HG02678 (cell line): ENCODE data around the gene PDK3.
A peak's percentile ranks its signal among the peaks of the same experiment; 100 is the strongest.

ENCODE experiments used
- ATAC-seq: cut with Tn5 transposase; IDR thresholded peaks from one replicate; pipeline ENCODE4 v1.9.1; 2021; ENCODE audit warnings: mild to moderate bottlenecking, moderate library complexity; ENCODE audit not compliant: unreplicated experiment

Gene PDK3

GRCh38 chrX:24480400-24480865 is 15.3 kb downstream of the PDK3 start:
- peak; percentile 41 for ATAC-seq

GRCh38 chrX:24482823-24483415 is 17.8 kb downstream of the PDK3 start:
- no peak for ATAC-seq

GRCh38 chrX:24483596-24483995 is 18.5 kb downstream of the PDK3 start:
- ATAC-seq: no peak

- ATAC-seq: no peak
Observed at GRCh38 chrX:24485323-24485722, 20.2 kb downstream of the PDK3 start.

GRCh38 chrX:24485976-24486680 is 21.0 kb downstream of the PDK3 start:
- ATAC-seq: no peak

- ATAC-seq: no peak
Observed at GRCh38 chrX:24487571-24487970, 22.5 kb downstream of the PDK3 start.

- ATAC-seq: no peak
Observed at GRCh38 chrX:24491741-24492140, 26.7 kb downstream of the PDK3 start.

GRCh38 chrX:24493740-24494581 is 28.9 kb downstream of the PDK3 start:
- ATAC-seq: no peak

GRCh38 chrX:24494647-24495075 is 29.6 kb downstream of the PDK3 start:
- ATAC-seq: no peak

- ATAC-seq: no peak
Observed at GRCh38 chrX:24495700-24496099, 30.6 kb downstream of the PDK3 start.

GRCh38 chrX:24498181-24498580 is 33.1 kb downstream of the PDK3 start:
- ATAC-seq: no peak

GRCh38 chrX:24498975-24499374 is 33.9 kb downstream of the PDK3 start:
- ATAC-seq: no peak

GRCh38 chrX:24506082-24506481 is 41.0 kb downstream of the PDK3 start:
- peak; percentile 44 for ATAC-seq

- no peak for ATAC-seq
Observed at GRCh38 chrX:24508375-24508774, 43.3 kb downstream of the PDK3 start.

- peak; percentile 99 for ATAC-seq
Observed at GRCh38 chrX:24513416-24513815, 48.3 kb downstream of the PDK3 start.

- ATAC-seq: no peak
Observed at GRCh38 chrX:24515447-24515846, 50.4 kb downstream of the PDK3 start.

- no peak for ATAC-seq
Observed at GRCh38 chrX:24520472-24520871, 55.4 kb downstream of the PDK3 start.

GRCh38 chrX:24525455-24525854 is 60.4 kb downstream of the PDK3 start:
- ATAC-seq: no peak

- ATAC-seq: no peak
Observed at GRCh38 chrX:24526616-24527015, 61.5 kb downstream of the PDK3 start.

- no peak for ATAC-seq
Observed at GRCh38 chrX:24528605-24529004, 63.5 kb downstream of the PDK3 start.

- no peak for ATAC-seq
Observed at GRCh38 chrX:24536551-24536950, 71.5 kb downstream of the PDK3 start.

GRCh38 chrX:24542756-24543155 is 77.7 kb downstream of the PDK3 start:
- no peak for ATAC-seq
